Peyer's patch (tissue), 4 donors: Measurements from ENCODE around the gene DEAF1. TPM values are rescaled to one million over a fixed set of nuclear protein-coding genes. Genes with fewer than 3 reads are reported as not detected.

ENCODE experiments used
- DNase-seq, 3 donors: peaks; one replicate each; pipeline ENCODE4 v3.0.0-alpha.2; 2017 to 2019
- H3K27ac ChIP-seq, 4 donors: fragments of 200-600 bp; sonication (generic); one replicate each; pipeline ENCODE4 v1.5.1; 2016 to 2019
- H3K27me3 ChIP-seq, 2 donors: fragments of 200-600 bp; sonication (generic); one replicate each; pipeline ENCODE4 v1.5.1; 2019
- H3K36me3 ChIP-seq, 3 donors: fragments of 200-600 bp; sonication (generic); one replicate each; pipeline ENCODE4 v1.5.1; 2016 to 2019
- H3K4me1 ChIP-seq, 4 donors: fragments of 200-600 bp; sonication (generic); one replicate each; pipeline ENCODE4 v1.5.1; 2016 to 2019
- H3K4me3 ChIP-seq, 4 donors: fragments of 200-600 bp; sonication (generic); 1 replicate in 3 of 4; 2 replicates in 1 of 4; pipeline ENCODE4 v1.5.1; 2016 to 2019; ENCODE audit warnings: mild to moderate bottlenecking in 1 of 4
- H3K9me3 ChIP-seq, 4 donors: fragments of 200-600 bp; sonication (generic); one replicate each; pipeline ENCODE4 v1.5.1; 2016 to 2019; ENCODE audit warnings: mild to moderate bottlenecking in 1 of 4
- POLR2A ChIP-seq, 2 donors: fragments of 450-650 bp; IDR thresholded peaks; one replicate each; pipeline ENCODE4 v1.5.1; 2017; ENCODE audit warnings: antibody characterized with exemption in 2 of 2, mild to moderate bottlenecking in 2 of 2, moderate library complexity in 2 of 2
- total RNA-seq, 4 donors: library from RNA; depleted of rRNA; stranded (reverse); fragments of >200 nt; gene quantifications; one replicate each; pipeline ENCODE4 v1.1.0, GENCODE V29; 2016
- TF ChIP-seq, protein P1 (sequence below), 6 experiments: fragments of 450-650 bp in 4 of 6; fragments of 200-600 bp in 2 of 6; sonication (generic) in 1 of 6; IDR thresholded peaks; one replicate each; pipeline ENCODE4 v1.5.1; 2017 to 2019; ENCODE audit warnings: antibody characterized with exemption in 6 of 6, mild to moderate bottlenecking in 3 of 6, moderate library complexity in 1 of 6

The DEAF1 gene
- total RNA-seq, 4 donors from 2014 or later, result 14.9 to 56.2 (median 47.0) TPM

DNA sequence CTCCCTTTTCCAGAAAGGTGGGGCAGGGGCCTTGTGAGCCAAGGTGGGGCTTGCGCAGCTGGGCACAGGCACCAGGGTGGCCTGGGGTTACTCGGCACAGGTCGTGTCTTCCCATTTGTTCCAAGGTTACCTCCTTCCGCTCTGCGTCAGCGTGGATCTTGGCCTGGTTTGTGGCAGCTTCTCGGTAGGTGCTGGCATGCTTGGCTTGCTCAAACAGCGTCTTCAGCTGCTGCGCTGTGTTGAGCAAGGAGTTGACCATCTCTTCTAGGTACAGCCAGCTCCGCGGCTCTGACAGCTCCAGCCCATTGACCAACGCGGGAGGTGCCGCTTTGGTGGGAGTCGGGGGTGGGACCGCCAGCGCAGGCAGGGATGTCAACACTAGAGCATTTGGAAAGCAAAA is 20.6 kb downstream of the DEAF1 start:
- TF ChIP-seq, protein P1, sequence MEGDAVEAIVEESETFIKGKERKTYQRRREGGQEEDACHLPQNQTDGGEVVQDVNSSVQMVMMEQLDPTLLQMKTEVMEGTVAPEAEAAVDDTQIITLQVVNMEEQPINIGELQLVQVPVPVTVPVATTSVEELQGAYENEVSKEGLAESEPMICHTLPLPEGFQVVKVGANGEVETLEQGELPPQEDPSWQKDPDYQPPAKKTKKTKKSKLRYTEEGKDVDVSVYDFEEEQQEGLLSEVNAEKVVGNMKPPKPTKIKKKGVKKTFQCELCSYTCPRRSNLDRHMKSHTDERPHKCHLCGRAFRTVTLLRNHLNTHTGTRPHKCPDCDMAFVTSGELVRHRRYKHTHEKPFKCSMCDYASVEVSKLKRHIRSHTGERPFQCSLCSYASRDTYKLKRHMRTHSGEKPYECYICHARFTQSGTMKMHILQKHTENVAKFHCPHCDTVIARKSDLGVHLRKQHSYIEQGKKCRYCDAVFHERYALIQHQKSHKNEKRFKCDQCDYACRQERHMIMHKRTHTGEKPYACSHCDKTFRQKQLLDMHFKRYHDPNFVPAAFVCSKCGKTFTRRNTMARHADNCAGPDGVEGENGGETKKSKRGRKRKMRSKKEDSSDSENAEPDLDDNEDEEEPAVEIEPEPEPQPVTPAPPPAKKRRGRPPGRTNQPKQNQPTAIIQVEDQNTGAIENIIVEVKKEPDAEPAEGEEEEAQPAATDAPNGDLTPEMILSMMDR (IDR thresholded peaks at IDR 0.05), result no peak
- no peak for TF ChIP-seq POLR2A (IDR thresholded peaks at IDR 0.05)
- Histone ChIP-seq H3K36me3 (peaks cover 0 to 63% (median 0%) of the 10 kb centered on the region in 3 donors), H3K27me3 (no peaks in the 10 kb centered on the region), H3K4me1 (no peaks in the 10 kb centered on the region), H3K27ac (no peak overlapping the region), H3K4me3 (no peak overlapping the region), H3K9me3 (no peaks in the 10 kb centered on the region)
- DNase-seq, result no peak

GRCh38 chr11:673866-674265 is 21.2 kb downstream of the DEAF1 start:
- peaks cover 0 to 59% (median 0%) of the 10 kb centered on the region in 3 donors for H3K36me3 ChIP-seq
- TF ChIP-seq, protein P1 (IDR thresholded peaks at IDR 0.05), result no peak
- no peak for TF ChIP-seq POLR2A (IDR thresholded peaks at IDR 0.05)
- H3K27me3 ChIP-seq, result no peaks in the 10 kb centered on the region
- no peak overlapping the region for H3K27ac ChIP-seq
- H3K9me3 ChIP-seq, result no peaks in the 10 kb centered on the region
- DNase-seq, result no peak
- no peaks in the 10 kb centered on the region for H3K4me1 ChIP-seq
- no peak overlapping the region for H3K4me3 ChIP-seq

DNA sequence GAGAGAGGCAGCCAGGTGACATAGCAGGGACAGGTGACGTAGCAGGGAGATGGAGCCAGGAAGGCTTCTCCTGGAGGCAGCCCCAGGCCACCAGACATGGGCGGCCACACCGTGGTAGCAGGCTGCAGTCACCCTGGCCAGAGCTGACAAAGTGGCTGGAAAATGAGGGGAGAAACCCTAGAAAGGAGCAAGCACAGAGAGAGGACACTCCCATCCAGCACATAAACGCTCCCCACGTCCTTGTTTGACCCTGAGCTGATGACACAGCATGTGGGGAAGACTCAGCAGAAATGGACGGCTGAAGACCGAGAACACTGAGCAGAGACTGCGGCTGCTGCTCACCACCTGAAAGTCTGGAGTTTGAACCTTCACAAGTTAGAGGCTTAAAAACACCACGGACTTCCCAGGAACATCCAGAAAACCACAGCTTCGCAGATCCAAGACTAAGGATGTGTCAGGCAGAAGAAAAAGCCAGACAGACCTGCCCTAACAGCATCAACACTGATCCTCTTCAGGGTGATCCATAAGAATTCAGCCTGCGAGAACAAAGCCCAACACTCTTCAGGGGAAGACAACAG is 29.2 kb downstream of the DEAF1 start:
- TF ChIP-seq, protein P1 (IDR thresholded peaks at IDR 0.05), result no peak
- no peak for TF ChIP-seq POLR2A (IDR thresholded peaks at IDR 0.05)
- no peak overlapping the region for H3K4me3 ChIP-seq
- no peaks in the 10 kb centered on the region for H3K9me3 ChIP-seq
- peak overlapping the region in 2 of 4 donors; percentile 5 to 67 for H3K27ac ChIP-seq
- no peak for DNase-seq
- no peaks in the 10 kb centered on the region for H3K4me1 ChIP-seq
- H3K27me3 ChIP-seq, result no peaks in the 10 kb centered on the region
- H3K36me3 ChIP-seq, result no peaks in the 10 kb centered on the region

DNA sequence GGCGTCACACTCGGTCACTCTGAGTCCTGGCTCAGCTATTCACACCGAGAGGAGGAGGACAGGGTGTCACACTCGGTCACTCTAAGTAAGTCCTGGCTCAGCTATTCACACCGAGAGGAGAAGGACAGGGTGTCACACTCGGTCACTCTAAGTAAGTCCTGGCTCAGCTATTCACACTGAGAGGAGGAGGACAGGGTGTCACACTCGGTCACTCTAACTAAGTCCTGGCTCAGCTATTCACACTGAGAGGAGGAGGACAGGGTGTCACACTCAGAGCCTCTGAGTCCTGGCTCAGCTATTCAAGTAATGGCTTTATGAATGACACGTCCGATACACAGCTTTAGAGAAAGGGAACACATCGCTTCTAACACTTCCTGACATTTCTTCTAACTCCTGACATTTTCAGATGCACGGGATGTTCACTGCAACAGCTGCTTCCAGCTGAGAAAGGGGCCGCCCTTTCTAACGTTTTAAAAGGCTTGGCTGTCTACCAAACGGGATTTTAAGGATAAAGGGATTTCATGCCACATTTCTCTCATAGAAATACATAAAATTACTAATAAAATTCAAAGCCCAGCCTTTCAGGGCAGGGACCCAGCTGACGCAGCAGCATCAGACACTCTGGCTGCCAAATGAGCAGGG is 29.8 kb downstream of the DEAF1 start:
- peak overlapping the region in 1 of 4 donors; percentile 67 for H3K27ac ChIP-seq
- no peak for DNase-seq
- H3K36me3 ChIP-seq, result peaks cover 0 to 4% (median 0%) of the 10 kb centered on the region in 3 donors
- no peaks in the 10 kb centered on the region for H3K9me3 ChIP-seq
- no peak for TF ChIP-seq POLR2A (IDR thresholded peaks at IDR 0.05)
- TF ChIP-seq, protein P1 (IDR thresholded peaks at IDR 0.05), result no peak
- H3K4me1 ChIP-seq, result no peaks in the 10 kb centered on the region
- no peak overlapping the region for H3K4me3 ChIP-seq
- H3K27me3 ChIP-seq, result no peaks in the 10 kb centered on the region

DNA sequence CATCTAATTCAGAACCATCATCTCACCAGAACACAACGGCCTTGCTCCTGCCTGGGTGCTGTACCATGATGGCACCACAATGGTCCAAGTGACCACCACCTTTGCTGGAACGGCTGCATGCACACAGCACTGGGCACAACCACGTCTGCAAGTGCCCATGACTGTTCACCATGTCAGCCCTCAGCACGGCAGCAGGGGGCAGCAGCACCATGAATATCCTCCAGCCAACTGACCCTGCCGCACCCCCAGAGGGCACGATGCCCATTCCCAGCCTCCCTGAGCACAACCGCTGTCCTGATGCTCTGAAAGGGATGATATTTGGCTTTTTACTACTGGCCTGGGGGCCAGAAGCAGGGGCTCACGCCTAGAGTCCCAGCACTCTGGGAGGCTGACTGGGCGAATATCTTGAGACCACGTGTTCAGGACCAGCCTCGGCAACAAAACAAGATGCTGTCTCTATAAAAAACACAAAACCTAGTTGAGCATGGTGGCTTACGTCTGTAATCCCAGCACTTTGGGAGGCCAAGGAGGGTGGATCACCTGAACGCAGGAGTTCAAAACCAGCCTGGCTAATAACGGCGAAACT is 32.2 kb downstream of the DEAF1 start:
- Histone ChIP-seq H3K36me3 (peaks cover 0 to 11% (median 0%) of the 10 kb centered on the region in 3 donors), H3K4me1 (peaks cover 0 to 16% (median 0%) of the 10 kb centered on the region in 4 donors), H3K27ac (no peak overlapping the region), H3K9me3 (no peaks in the 10 kb centered on the region), H3K4me3 (no peak overlapping the region), H3K27me3 (no peaks in the 10 kb centered on the region)
- peak; percentile 61 to 84 (median 82) for DNase-seq
- no peak for TF ChIP-seq POLR2A (IDR thresholded peaks at IDR 0.05)
- TF ChIP-seq, protein P1 (IDR thresholded peaks at IDR 0.05), result peak; percentile 34 to 90 (median 78)
